ENCODE measurements around the gene RFX5. TPM values are rescaled to one million over a fixed set of nuclear protein-coding genes. Genes with fewer than 3 reads are reported as not detected.

The RFX5 gene
- total RNA-seq, 4 donors from 2014 or later = 32.6 to 66.1 (median 44.5) TPM

DNA sequence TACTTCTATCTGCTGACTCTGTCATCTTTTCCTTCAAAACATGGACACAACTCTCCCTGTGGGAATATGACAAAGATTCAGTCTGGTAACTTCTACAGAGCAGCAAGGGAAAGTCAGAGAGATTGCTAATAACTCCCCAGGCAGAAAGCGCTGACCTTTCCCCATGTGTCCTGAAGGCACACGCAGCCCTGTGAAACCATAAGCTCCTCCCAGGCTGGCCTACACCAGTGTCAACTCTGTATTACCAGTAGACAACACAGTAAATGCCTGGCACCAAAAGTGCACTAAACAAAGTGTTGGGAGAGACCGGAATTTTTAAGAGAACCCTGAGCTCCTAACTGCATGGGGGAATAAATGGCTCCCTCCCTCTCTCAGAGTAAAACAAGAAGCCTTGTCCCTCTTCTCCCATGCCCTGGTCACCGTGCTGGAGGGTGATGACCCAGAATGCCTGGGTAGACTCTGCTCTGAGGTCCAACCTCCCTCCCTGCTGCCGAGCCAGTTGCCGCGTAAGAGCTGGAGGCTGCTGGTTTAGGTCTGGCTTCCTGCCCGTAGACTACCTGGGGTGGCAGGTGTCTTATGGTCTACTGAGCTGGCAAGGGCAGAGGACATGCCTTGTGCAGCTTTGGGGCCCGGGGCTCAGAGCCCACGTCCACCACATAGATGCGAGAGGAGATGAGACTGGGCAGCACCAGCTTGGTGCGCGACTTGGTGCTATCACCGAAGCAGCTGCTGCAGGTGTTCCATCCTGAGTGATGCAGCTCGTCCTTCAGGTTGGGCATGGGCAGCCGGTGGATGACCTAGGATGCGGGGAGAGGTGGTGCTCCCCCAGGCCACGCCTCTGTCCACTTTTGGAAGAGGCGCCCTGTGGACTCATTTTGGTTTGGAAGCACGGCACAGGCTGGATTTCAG is 21.6 kb upstream of the RFX5 start:
- Histone ChIP-seq H3K27me3 (no peaks in the 10 kb centered on the region), H3K36me3 (peaks cover 0 to 57% of the 10 kb centered on the region in 2 donors), H3K4me1 (peaks cover 3 to 64% (median 43%) of the 10 kb centered on the region in 3 donors), H3K9me3 (no peaks in the 10 kb centered on the region), H3K27ac (peak overlapping the region in 3 of 4 donors; percentile 27 to 71 (median 33)), H3K4me3 (no peak overlapping the region)
- WGBS, 2 donors (ENCODE audit: low coverage in 1 of 2) = 83 to 87% methylated on average over 3 of the region's 20 CpGs
- ATAC-seq = no peak
- TF ChIP-seq POLR2A (IDR thresholded peaks at IDR 0.05) = no peak

- Histone ChIP-seq H3K27ac (peak overlapping the region in 3 of 4 donors; percentile 27 to 71 (median 33)), H3K36me3 (peaks cover 0 to 65% of the 10 kb centered on the region in 2 donors), H3K4me1 (peaks cover 3 to 56% (median 42%) of the 10 kb centered on the region in 3 donors), H3K4me3 (no peak overlapping the region), H3K9me3 (no peaks in the 10 kb centered on the region), H3K27me3 (no peaks in the 10 kb centered on the region)
- TF ChIP-seq EP300 (IDR thresholded peaks at IDR 0.05) = no peak
- peak; percentile 6 for TF ChIP-seq POLR2AphosphoS5 (IDR thresholded peaks at IDR 0.05)
- WGBS, 2 donors (ENCODE audit: low coverage in 1 of 2) = 89% methylated on average over 3 to 5 of the region's 8 CpGs
- peak; percentile 26 for ATAC-seq
These were observed 20.8 kb upstream of the RFX5 start for GRCh38 chr1:151367658-151368392.

DNA sequence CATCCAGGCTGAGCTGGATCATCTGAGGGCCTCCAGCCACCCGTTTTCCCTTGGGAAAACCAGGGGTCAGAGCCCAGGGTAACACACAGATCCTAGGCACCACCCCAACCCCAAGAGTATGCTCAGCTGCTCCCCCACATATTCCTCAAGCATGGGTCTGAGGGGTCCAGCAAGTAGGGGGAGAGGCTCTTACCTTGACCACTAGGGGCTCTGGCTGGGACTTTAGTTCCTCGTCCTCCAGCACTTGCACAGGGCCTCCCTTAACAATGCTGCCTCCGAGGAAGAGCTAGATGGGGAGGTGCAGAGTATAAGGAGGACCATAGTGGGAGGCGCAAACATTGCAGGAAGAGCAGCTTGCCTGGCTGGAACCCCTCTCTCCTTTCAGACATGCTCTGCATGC is 17.9 kb upstream of the RFX5 start:
- no peak for ATAC-seq
- peaks cover 0 to 72% of the 10 kb centered on the region in 2 donors for H3K36me3 ChIP-seq
- TF ChIP-seq CTCF (IDR thresholded peaks at IDR 0.05) = no peak
- no peak for TF ChIP-seq POLR2A (IDR thresholded peaks at IDR 0.05)
- TF ChIP-seq POLR2AphosphoS5 (IDR thresholded peaks at IDR 0.05) = no peak
- no peak for TF ChIP-seq EP300 (IDR thresholded peaks at IDR 0.05)

GRCh38 chr1:151362308-151363155 is 15.5 kb upstream of the RFX5 start:
- Histone ChIP-seq H3K4me3 (no peak overlapping the region), H3K27me3 (no peaks in the 10 kb centered on the region), H3K36me3 (peaks cover 0 to 53% of the 10 kb centered on the region in 2 donors), H3K4me1 (peaks cover 0 to 3% (median 0%) of the 10 kb centered on the region in 3 donors), H3K9me3 (peaks cover 0 to 4% (median 0%) of the 10 kb centered on the region in 3 donors), H3K27ac (no peak overlapping the region)
- whole genome bisulfite sequencing, 2 donors (ENCODE audit: low coverage in 1 of 2) = 100% methylated on average over 1 of the region's 3 CpGs
- TF ChIP-seq POLR2AphosphoS5 (IDR thresholded peaks at IDR 0.05) (no peak), EP300 (IDR thresholded peaks at IDR 0.05) (no peak), POLR2A (IDR thresholded peaks at IDR 0.05) (no peak), CTCF (IDR thresholded peaks at IDR 0.05) (no peak)
- no peak for ATAC-seq

More for the DNA sequence above, 17.9 kb upstream of the RFX5 start:
- peaks cover 0 to 28% (median 14%) of the 10 kb centered on the region in 3 donors for H3K4me1 ChIP-seq
- H3K4me3 ChIP-seq = no peak overlapping the region
- H3K27ac ChIP-seq = no peak overlapping the region
- H3K27me3 ChIP-seq = no peaks in the 10 kb centered on the region
- 89% methylated on average over 3 of the region's 4 CpGs; no CpG with 5 or more reads in 1 of the 2 donors for WGBS, 2 donors (ENCODE audit: low coverage in 1 of 2)
- H3K9me3 ChIP-seq = peaks cover 0 to 4% (median 0%) of the 10 kb centered on the region in 3 donors

GRCh38 chr1:151361883-151362282 is 14.8 kb upstream of the RFX5 start:
- Histone ChIP-seq H3K27ac (no peak overlapping the region), H3K4me1 (no peaks in the 10 kb centered on the region), H3K4me3 (no peak overlapping the region), H3K27me3 (no peaks in the 10 kb centered on the region), H3K36me3 (peaks cover 0 to 47% of the 10 kb centered on the region in 2 donors), H3K9me3 (peaks cover 0 to 4% (median 0%) of the 10 kb centered on the region in 3 donors)
- TF ChIP-seq POLR2A (IDR thresholded peaks at IDR 0.05) (no peak), POLR2AphosphoS5 (IDR thresholded peaks at IDR 0.05) (no peak), CTCF (IDR thresholded peaks at IDR 0.05) (no peak), EP300 (IDR thresholded peaks at IDR 0.05) (no peak)
- ATAC-seq = no peak

Measured in gastroesophageal sphincter (tissue), 4 donors.